Activated naive CD8-positive, alpha-beta T cell treated with anti-CD3 and anti-CD28 coated beads, Interleukin-2, amount 50 U/mL, for 16 hours (primary cell): ENCODE results near the gene PSMB4.
"Not testable (repeated sequence)": the region's sequence is repeated elsewhere in the genome, so short reads cannot be mapped to it uniquely, and the experiment has no call there.

Experiments
- DNase-seq: peaks from one replicate; pipeline ENCODE4 v3.0.0-alpha.2; 2020; ENCODE audit warnings: low read depth, low spot score

The PSMB4 gene

GRCh38 chr1:151386002-151386401, 13.4 kb upstream of the PSMB4 start:
- no peak for DNase-seq

- DNase-seq = not testable (repeated sequence)
These were observed 8.9 kb upstream of the PSMB4 start for GRCh38 chr1:151390221-151391078.

GRCh38 chr1:151391079-151391563, 8.3 kb upstream of the PSMB4 start:
- DNase-seq = no peak

GRCh38 chr1:151393583-151393982, 5.8 kb upstream of the PSMB4 start:
- DNase-seq = no peak

- not testable (repeated sequence) for DNase-seq
These were observed 3.1 kb upstream of the PSMB4 start for GRCh38 chr1:151396265-151396664.

- no peak for DNase-seq
These were observed 1.9 kb downstream of the PSMB4 start for GRCh38 chr1:151401125-151401788.

- no peak for DNase-seq
These were observed 2.5 kb downstream of the PSMB4 start for GRCh38 chr1:151401860-151402259.

DNA sequence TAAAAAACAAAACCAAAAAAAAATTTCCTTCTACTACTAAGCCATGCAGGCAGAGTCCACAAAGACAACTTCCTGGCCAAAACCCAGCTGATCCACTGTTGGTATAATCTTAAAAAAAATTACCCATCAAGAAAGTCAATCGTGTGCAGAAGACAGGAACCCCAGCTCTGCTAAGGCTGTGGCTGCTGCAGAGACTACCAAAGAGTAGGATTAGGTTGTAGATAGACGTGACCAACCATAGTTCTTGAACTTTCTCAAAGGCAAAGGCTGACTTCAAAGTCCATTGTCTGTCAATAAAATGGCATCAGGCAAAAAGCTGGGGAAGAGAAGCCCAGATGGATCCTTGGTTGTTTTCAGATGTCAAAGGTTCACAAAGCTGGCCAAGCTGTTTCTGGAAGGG, 3.4 kb downstream of the PSMB4 start:
- DNase-seq = no peak

DNA sequence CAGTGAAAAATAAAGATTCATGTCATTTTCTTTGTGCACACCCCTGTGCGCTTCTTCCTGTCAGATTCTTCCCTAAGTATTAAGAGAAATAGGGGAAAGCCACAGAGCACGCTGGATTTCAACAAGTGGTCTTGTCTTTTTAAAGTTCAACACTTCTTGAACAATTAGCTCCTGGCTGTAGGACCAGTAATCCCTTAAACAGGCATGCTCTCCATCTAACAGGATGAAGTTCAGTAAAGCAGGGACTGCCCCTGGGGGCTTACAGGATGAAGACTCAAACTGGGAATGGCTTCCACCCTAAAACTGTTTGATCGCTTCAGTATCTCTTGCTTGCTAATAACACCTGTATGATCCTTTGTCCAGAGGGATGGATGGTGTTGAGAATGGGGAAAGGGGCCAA, 4.2 kb downstream of the PSMB4 start:
- DNase-seq = no peak

DNA sequence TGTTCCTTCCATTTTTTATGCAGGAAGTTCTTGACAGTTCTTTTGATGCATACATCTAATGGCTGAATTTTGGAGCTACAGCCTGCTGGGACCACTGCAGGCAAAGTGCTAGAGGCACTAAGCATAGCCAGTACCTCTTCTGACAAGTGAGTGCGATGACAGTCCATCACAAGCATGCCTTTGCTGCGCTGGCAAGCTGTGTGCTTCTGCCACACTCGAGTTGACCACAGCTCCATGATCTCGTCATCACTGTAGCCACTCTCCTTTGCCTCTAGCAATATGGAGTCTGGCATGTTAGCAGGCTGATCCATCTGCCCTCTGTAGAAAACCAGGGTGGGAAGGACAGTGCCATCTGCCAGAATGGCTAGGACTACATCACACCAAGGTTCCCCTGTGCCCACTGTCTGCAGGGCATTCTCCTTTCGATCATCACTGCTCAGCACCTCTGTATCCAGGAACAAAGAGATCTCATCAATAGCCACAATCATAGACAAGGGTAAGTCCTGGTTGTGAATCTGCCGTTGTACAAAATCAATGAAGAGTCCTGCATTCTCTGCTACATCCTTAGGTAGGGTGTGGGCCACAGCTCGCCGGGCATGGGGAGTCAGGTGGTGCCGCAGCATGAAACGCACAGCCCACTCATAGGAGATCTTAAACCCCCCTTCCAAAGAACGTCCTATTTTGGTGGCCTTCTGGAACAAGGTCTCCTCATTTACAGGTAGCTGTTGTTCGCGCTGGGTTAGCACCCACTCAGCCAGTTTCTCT, 6.0 kb downstream of the PSMB4 start:
- no peak for DNase-seq

DNA sequence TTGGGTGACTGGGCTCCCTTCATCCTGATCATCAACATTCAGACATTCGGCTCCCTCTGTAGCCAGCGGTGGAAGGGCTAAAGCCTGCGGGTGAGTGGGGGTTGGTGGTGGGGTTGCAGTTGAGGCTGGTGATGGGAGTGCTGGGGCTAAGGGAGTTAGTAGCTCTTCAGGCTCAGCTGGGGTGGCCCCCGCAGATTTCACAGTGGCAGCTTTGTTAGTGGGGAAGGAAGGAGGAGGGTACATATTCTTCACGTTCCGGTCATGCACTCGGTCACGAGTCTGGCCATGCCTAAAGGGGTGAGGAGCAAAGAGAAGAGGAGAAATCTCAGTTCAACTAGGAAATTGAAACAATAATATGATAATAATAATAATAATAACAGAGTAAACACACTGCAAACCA, 6.8 kb downstream of the PSMB4 start:
- no peak for DNase-seq

DNA sequence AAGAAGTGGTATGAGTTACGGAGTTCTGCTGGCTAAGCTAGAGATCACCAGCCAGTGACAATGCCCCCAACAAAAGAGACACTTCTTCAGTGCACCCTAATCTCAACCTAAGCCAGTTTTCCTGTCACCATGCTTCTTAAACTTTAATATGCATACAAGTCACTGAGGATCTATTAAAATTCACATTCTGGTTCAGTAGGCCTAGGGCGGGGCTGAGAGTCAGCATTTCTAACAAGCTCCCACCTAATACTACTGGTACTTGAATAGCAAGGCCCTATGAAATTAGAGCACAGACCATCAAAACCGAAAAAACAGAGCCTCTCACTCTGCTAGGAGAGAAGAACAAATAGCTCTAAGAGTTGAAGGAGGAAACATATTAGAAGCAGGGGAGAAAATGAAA, 7.9 kb downstream of the PSMB4 start:
- no peak for DNase-seq

- DNase-seq = no peak
These were observed 9.5 kb downstream of the PSMB4 start for GRCh38 chr1:151408891-151409290.

GRCh38 chr1:151411884-151412283, 12.5 kb downstream of the PSMB4 start:
- no peak for DNase-seq

GRCh38 chr1:151416231-151416630, 16.9 kb downstream of the PSMB4 start:
- no peak for DNase-seq

GRCh38 chr1:151418081-151418480, 18.7 kb downstream of the PSMB4 start:
- no peak for DNase-seq

DNA sequence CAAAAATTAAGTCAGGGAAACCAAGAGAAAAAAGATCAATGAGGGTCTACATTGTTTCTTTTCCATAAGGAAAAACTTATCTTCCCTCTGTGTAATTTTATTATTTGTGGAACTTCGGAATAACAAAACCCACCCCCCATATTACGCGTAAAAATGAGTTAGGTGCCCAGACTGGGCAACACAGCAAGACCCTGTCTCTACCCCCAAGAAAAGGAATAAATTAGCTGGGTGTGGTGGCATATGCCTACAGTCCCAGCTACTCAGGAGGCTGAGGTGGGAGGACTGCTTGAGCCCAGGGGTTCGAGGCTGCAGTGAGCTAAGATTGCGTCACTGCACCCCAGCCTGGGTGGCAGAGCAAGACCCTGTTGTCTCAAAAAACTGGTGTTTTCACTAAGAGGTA, 20.4 kb downstream of the PSMB4 start:
- no peak for DNase-seq

GRCh38 chr1:151425103-151425502, 25.7 kb downstream of the PSMB4 start:
- DNase-seq = no peak

DNA sequence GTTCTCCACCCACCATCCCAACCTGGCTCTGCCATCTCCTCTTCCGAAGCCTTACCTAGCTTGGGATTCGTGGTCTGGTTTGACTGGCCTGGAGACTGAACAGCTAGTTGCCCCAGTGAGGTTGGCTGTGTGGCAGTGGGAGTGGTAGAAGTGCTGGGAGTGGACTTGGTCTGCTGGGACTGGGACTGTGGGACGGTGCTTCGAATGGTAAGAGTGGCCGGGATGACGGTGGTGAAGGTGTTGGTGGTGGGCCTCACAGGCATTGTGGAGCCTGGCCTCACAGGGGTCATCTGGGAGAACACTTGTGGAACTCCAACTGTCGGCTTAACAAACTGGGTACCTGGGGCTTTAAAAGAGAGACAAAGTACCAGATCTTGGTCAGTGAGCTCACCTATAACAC, 28.7 kb downstream of the PSMB4 start:
- DNase-seq = no peak

- not testable (repeated sequence) for DNase-seq
These were observed 34.5 kb downstream of the PSMB4 start for GRCh38 chr1:151433827-151434226.

- DNase-seq = no peak
These were observed 35.8 kb downstream of the PSMB4 start for GRCh38 chr1:151435174-151435573.

- DNase-seq = no peak
These were observed 37.6 kb downstream of the PSMB4 start for GRCh38 chr1:151436985-151437384.
